ENCODE measurements around the gene OPCML.

Gene OPCML

DNA sequence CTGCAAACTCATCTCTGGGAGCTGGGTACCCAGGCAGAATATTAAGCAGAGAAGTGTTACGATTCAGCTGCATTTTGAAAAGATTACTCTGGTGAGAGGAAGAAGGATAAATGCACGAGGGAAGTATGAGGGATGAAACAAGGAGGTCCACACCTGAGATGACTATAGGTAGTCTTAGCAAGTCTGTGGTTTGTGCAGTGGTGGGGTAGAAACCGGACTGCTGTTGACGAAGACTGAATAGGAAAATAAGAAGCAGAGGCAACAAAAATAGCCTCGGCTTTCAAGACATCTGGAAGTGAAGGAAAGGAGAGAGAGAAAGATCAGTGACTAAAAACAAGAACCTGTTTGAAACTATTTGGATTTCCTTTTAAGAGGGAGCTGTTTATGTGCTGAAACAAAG is 810.8 kb downstream of the OPCML start:
- peaks cover 25% of the 10 kb centered on the region for H3K27me3 Mint-ChIP-seq (ENCODE audit: low read depth)
- H3K4me1 Mint-ChIP-seq: peaks cover 14% of the 10 kb centered on the region
- H3K9me3 Mint-ChIP-seq: peaks cover 7% of the 10 kb centered on the region
- TF ChIP-seq, protein P1, sequence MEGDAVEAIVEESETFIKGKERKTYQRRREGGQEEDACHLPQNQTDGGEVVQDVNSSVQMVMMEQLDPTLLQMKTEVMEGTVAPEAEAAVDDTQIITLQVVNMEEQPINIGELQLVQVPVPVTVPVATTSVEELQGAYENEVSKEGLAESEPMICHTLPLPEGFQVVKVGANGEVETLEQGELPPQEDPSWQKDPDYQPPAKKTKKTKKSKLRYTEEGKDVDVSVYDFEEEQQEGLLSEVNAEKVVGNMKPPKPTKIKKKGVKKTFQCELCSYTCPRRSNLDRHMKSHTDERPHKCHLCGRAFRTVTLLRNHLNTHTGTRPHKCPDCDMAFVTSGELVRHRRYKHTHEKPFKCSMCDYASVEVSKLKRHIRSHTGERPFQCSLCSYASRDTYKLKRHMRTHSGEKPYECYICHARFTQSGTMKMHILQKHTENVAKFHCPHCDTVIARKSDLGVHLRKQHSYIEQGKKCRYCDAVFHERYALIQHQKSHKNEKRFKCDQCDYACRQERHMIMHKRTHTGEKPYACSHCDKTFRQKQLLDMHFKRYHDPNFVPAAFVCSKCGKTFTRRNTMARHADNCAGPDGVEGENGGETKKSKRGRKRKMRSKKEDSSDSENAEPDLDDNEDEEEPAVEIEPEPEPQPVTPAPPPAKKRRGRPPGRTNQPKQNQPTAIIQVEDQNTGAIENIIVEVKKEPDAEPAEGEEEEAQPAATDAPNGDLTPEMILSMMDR (IDR thresholded peaks at IDR 0.05; ENCODE audit: unreplicated experiment in 3 of 3): no peak
- H3K4me3 Mint-ChIP-seq: no peak overlapping the region
- H3K36me3 Mint-ChIP-seq (ENCODE audit: low read depth): peaks cover 6% of the 10 kb centered on the region
- H3K27ac Mint-ChIP-seq: no peak overlapping the region

DNA sequence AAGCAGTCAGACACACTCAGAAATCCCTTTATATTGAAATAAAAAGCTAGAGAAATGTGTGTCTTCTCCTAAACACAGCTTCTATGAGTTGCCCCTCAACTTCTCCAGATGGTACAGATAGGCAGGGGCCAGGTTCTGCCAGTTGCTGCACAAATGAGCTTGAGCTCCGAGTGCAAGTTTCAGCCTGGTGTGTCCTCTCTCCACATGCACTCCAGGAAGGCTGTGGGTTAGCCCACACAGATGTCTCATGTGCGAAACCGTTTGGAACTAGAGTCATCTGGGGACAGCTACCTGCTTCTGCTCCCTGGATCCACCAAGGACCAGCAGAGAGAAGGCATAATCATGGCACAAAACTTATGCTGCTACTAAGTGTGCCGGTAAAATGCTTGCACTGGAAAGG is 812.6 kb downstream of the OPCML start:
- H3K36me3 Mint-ChIP-seq (ENCODE audit: low read depth): no peaks in the 10 kb centered on the region
- H3K4me3 Mint-ChIP-seq: no peak overlapping the region
- H3K27ac Mint-ChIP-seq: peak overlapping the region in 1 of 3 experiments; percentile 60
- peaks cover 44% of the 10 kb centered on the region for H3K27me3 Mint-ChIP-seq (ENCODE audit: low read depth)
- TF ChIP-seq, protein P1 (IDR thresholded peaks at IDR 0.05; ENCODE audit: unreplicated experiment in 3 of 3): no peak
- H3K4me1 Mint-ChIP-seq: peaks cover 20% of the 10 kb centered on the region
- H3K9me3 Mint-ChIP-seq: no peaks in the 10 kb centered on the region

DNA sequence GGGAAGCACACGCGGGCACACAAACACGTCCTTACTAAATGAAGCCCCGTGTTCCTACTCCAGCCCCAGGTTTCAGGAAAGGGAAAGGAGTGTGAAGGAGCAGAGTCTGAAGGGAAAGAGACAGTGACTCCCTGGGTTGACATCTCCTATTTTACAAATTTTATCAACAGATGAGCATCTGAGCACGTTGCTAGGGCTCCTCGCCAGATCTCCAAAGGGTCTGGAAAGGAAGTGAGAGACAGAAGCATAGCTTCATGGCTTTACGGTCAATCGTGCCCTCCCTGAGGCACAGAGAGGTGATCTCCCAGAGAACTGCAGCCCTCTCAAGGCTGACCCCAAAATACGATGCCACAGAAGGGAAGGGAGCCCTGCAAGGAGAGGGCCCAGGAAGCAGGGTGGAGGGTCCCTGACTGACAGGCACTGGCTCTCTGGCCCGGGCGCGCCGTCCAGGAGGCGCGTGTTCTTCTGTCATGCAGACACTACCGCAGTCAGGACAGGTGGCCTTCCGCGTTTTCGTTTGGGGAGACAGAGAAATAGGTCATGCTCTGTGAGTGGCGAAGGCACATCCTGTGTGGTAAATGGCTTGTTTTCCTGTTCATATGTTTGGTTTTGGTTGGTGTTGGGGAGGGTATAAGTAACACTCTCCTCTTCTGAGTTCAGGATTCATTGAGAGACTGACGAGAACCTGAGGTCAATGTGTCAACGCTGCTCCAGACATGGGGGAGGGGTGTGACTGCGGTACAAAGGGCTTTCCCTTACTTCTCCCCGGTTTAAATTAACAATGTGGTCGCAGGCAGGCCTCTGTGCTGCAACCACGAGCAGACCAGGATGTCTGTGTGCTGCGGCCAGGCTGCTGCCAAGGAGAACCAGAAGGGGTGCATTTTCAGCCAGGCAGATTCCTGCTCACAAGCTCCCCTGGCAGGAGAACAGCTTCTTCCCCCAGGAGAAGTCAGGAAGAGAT is 813.3 kb downstream of the OPCML start:
- Mint-ChIP-seq H3K36me3 (ENCODE audit: low read depth) (no peaks in the 10 kb centered on the region), H3K27me3 (ENCODE audit: low read depth) (peaks cover 50% of the 10 kb centered on the region), H3K9me3 (no peaks in the 10 kb centered on the region), H3K4me3 (no peak overlapping the region), H3K4me1 (peaks cover 26% of the 10 kb centered on the region), H3K27ac (peak overlapping the region in 2 of 3 experiments; percentile 60 to 64)
- TF ChIP-seq, protein P1 (IDR thresholded peaks at IDR 0.05; ENCODE audit: unreplicated experiment in 3 of 3): no peak

DNA sequence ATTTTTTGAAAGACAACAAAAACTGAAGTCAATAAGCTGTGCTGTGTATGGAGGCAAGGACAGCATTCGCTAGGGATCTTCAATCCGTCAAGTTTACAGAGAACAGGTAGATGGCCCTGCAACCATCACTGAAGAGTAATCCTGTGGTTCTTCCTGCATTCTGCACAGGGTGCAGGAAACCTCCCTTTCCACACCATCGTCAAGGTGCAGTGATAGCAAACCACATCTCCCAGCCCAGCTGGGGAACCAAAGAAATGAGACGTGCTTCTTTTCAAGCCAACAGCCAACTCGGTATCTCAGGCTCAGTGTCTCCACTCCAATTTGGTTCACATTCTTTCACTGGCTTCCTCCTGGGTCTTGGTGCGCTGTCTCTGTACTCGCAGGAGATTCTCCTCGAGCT is 814.5 kb downstream of the OPCML start:
- TF ChIP-seq, protein P1 (IDR thresholded peaks at IDR 0.05; ENCODE audit: unreplicated experiment in 3 of 3): no peak
- Mint-ChIP-seq H3K9me3 (no peaks in the 10 kb centered on the region), H3K27me3 (ENCODE audit: low read depth) (peaks cover 55% of the 10 kb centered on the region), H3K4me3 (no peak overlapping the region), H3K27ac (no peak overlapping the region), H3K4me1 (peaks cover 31% of the 10 kb centered on the region), H3K36me3 (ENCODE audit: low read depth) (no peaks in the 10 kb centered on the region)

DNA sequence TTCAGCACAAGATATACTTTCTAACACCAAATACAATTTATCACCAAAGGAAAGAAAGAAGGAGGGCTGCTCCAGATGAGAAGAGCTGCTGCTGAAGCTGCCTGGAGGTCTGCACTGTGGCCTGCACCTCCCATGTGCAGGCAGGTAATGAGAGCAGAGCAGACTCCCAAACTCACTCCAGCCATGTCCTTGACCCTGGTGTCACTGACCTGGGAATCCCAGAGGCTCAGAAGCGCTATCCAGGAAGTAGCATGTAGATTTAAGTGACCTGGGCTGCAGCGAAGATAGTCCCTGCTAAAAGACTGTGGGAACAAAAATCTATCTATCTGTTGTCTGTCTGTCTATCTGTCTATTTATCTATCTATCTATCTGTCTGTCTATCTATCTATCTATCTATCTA is 816.3 kb downstream of the OPCML start:
- Mint-ChIP-seq H3K27me3 (ENCODE audit: low read depth) (peaks cover 73% of the 10 kb centered on the region), H3K36me3 (ENCODE audit: low read depth) (no peaks in the 10 kb centered on the region), H3K9me3 (no peaks in the 10 kb centered on the region), H3K27ac (no peak overlapping the region), H3K4me1 (peaks cover 26% of the 10 kb centered on the region), H3K4me3 (no peak overlapping the region)
- TF ChIP-seq, protein P1 (IDR thresholded peaks at IDR 0.05; ENCODE audit: unreplicated experiment in 3 of 3): no peak
